Measurements from ENCODE around the gene PSMC3IP.
A peak's percentile ranks its signal among the peaks of the same experiment; 100 is the strongest.

Gene PSMC3IP

GRCh38 chr17:42574463-42574862 is 3.1 kb downstream of the PSMC3IP start:
- TF ChIP-seq CTCF (IDR thresholded peaks at IDR 0.05; ENCODE audit: borderline replicate concordance, control extremely low read depth, extremely low read depth, insufficient read depth, missing control alignments), result no peak
- in situ Hi-C loops (cut with MboI; ENCODE audit: low sequenced_read_pairs, unreplicated experiment), result no loop called here
- DNase-seq (ENCODE audit: low spot score), result no peak

- no peak for DNase-seq (ENCODE audit: low spot score)
- no peak for TF ChIP-seq CTCF (IDR thresholded peaks at IDR 0.05; ENCODE audit: borderline replicate concordance, control extremely low read depth, extremely low read depth, insufficient read depth, missing control alignments)
- in situ Hi-C loops (cut with MboI; ENCODE audit: low sequenced_read_pairs, unreplicated experiment), result no loop called here
These were observed 4.4 kb downstream of the PSMC3IP start for GRCh38 chr17:42573095-42573494.

DNA sequence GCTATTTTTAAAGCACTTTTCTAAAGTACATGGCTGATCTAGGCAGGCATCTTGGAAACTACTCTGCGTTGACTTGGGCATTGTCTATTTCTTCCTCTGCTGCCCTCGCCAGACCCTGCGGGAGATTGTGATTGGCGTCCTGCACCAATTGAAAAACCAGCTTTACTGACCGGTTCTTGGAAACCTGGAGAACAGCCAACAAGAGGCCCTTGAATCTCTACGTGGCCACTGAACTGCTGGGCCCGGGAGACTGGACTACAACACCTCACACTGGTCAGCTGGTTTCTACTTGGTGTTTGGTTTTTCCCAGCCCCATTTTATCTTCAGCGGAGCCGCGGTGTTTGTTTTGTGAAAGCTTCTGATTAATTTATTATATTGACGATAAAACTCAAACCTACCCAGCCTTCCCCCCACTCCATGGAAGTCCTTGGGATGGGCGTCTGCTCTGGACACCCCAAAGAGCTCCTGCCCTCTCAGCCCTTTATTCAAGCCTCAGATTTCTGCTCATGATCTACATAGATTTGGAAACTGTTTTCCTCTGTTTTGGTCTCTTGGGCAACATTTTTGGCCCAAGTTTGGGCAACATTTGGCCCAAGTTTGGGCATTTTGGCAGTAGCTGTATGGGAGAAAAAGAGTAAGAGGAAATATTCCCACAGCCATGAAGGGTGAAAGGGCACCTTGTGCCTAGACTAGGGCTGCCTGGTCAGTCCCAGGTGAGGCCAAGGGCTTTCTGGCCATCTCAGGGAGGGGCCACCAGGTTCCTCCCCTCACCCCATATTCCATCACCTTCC is 5.9 kb downstream of the PSMC3IP start:
- in situ Hi-C loops (cut with MboI; ENCODE audit: low sequenced_read_pairs, unreplicated experiment), result no loop called here
- no peak for TF ChIP-seq CTCF (IDR thresholded peaks at IDR 0.05; ENCODE audit: borderline replicate concordance, control extremely low read depth, extremely low read depth, insufficient read depth, missing control alignments)
- no peak for DNase-seq (ENCODE audit: low spot score)

DNA sequence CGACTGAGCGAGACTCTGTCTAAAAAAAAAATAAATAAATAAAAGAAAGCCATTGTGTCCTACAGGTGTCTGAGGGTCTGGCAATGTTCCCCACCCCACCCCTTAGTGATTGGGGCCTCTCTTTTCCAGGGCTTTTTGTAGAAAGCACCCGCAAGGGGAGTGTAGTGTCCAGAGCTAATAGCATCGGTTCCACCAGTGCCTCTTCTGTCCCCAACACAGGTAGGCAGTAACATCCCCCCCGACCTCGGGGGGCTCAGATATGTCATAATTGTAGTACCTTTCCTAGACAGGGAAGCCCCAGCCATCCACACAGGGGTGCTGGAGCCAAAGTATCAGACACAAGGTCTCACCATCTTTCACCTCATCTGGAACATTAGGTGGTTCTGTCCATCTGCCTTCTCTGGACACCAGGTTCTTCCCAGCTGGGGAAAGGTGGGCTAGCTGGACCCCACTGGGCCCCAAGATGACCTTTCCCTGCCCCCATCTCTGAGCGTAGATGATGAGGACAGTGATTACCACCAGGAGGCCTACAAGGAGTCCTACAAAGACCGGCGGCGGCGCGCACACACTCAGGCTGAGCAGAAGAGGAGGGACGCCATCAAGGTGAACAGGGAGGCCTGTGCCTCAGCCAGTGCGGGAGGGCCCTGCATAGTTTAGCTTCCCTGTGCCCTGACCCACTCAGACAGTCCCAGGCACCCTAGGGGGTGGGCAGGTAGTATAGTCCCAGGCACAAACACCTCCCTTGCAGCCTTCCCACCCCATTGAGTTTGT is 9.0 kb downstream of the PSMC3IP start:
- in situ Hi-C loops (cut with MboI; ENCODE audit: low sequenced_read_pairs, unreplicated experiment), result no loop called here
- TF ChIP-seq CTCF (IDR thresholded peaks at IDR 0.05; ENCODE audit: borderline replicate concordance, control extremely low read depth, extremely low read depth, insufficient read depth, missing control alignments), result no peak
- DNase-seq (ENCODE audit: low spot score), result no peak

DNA sequence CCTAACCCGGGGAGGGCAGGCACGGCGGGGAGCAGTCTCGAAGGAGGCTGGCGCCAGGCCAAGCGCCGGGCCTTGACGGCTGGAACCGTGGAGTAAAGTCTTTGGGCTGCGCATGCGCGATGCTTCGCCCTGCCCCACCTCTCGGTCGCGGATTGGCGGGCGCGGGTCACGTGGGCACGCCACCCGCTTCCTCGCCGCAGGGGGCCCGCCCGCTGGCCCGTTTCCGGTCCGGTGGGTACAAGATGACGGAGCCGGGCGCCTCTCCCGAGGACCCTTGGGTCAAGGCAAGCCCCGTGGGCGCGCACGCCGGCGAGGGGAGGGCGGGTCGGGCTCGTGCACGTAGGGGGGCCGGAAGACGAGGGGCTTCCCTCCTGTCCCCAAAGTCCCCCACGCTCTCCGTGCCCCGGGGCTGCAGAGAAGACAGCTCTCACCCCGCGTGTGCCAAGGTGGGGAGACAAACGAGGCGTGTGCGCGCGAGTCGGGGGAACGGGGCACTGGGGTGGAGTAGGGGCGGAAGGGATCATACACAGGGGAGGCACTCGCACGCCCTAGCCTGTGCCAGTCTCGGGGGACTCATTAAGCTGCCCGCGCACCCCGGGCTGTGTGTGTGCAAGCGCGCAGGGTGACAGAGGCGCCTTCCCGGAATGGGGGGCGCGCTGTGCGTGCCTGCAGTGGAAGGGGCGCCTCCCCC is 10.5 kb downstream of the PSMC3IP start, which contains the start of gene MLX:
MLX (plus strand) TSS at position 218 of the 691 bp plus-strand sequence; CDS start at position 243, 25 bp downstream.
- DNase-seq (ENCODE audit: low spot score), result peak; percentile 100
- TF ChIP-seq CTCF (IDR thresholded peaks at IDR 0.05; ENCODE audit: borderline replicate concordance, control extremely low read depth, extremely low read depth, insufficient read depth, missing control alignments), result no peak
- in situ Hi-C loops (cut with MboI; ENCODE audit: low sequenced_read_pairs, unreplicated experiment), result no loop called here

GRCh38 chr17:42566215-42566882 is 11.2 kb downstream of the PSMC3IP start:
- TF ChIP-seq CTCF (IDR thresholded peaks at IDR 0.05; ENCODE audit: borderline replicate concordance, control extremely low read depth, extremely low read depth, insufficient read depth, missing control alignments), result no peak
- DNase-seq (ENCODE audit: low spot score), result no peak
- in situ Hi-C loops (cut with MboI; ENCODE audit: low sequenced_read_pairs, unreplicated experiment), result no loop called here
